ENCODE results near the gene SPINT2. TPM values are rescaled to one million over a fixed set of nuclear protein-coding genes. Genes with fewer than 3 reads are reported as not detected.

SPINT2 gene
- polyA plus RNA-seq, 1 donor (not counting 4 experiments of a cell fraction or from before 2014, with no cell fraction given): 363 TPM

- Histone ChIP-seq H3K9me3 (ENCODE audit: control insufficient read depth, low read depth, low read length) (no peaks in the 10 kb centered on the region), H3K4me2 (ENCODE audit: control insufficient read depth, extremely low read depth, insufficient read depth, low read depth, low read length) (peak overlapping the region; percentile 92), H3K4me3 (ENCODE audit: control insufficient read depth in 2 of 3, extremely low read depth in 1 of 3, insufficient read depth in 2 of 3, low read depth in 1 of 3, low read length in 3 of 3) (peak overlapping the region in 1 of 3 experiments; percentile 71), H3K27me3 (ENCODE audit: control insufficient read depth, extremely low read depth, insufficient read depth, low read length) (no peaks in the 10 kb centered on the region), H3K27ac (ENCODE audit: control insufficient read depth, insufficient read depth, low read length) (no peak overlapping the region), H2AFZ (ENCODE audit: control insufficient read depth, low read length) (no peak overlapping the region), H3K9ac (ENCODE audit: control insufficient read depth, extremely low read depth, insufficient read depth, low read length) (no peak overlapping the region), H3K36me3 (ENCODE audit: control insufficient read depth in 2 of 2, extremely low read depth in 1 of 2, insufficient read depth in 2 of 2, low read length in 2 of 2) (no peaks in the 10 kb centered on the region), H3K79me2 (ENCODE audit: control insufficient read depth, insufficient read depth, low read length) (no peaks in the 10 kb centered on the region), H3K4me1 (ENCODE audit: control insufficient read depth, extremely low read depth, insufficient read depth, low read length) (peaks cover 22% of the 10 kb centered on the region), H4K20me1 (ENCODE audit: control insufficient read depth, extremely low read depth, insufficient read depth, low read length) (no peaks in the 10 kb centered on the region), H3K9me1 (ENCODE audit: control insufficient read depth, extremely low read depth, insufficient read depth, low read length) (no peaks in the 10 kb centered on the region)
- TF ChIP-seq CTCF (optimal IDR thresholded peaks at IDR 0.05 in 1 of 3, IDR thresholded peaks at IDR 0.05 in 1 of 3, conservative IDR thresholded peaks at IDR 0.05 in 1 of 3; ENCODE audit: extremely low read depth in 1 of 3, insufficient read depth in 2 of 3, low read length in 3 of 3) (no peak), EZH2 (IDR thresholded peaks at IDR 0.05; ENCODE audit: low read length) (no peak)
- DNase-seq (ENCODE audit: low read depth, low spot score) (no peak), FAIRE-seq (no peak)
- dilution Hi-C loops (cut with MboI; ENCODE audit: extremely low pct_ligation_motif_present, low sequenced_read_pairs): no loop called here
Measured at GRCh38 chr19:38223119-38223523, 41.3 kb upstream of the SPINT2 start.

GRCh38 chr19:38223617-38224013 lies 40.8 kb upstream of the SPINT2 start:
- Histone ChIP-seq H4K20me1 (ENCODE audit: control insufficient read depth, extremely low read depth, insufficient read depth, low read length) (no peaks in the 10 kb centered on the region), H3K79me2 (ENCODE audit: control insufficient read depth, insufficient read depth, low read length) (no peaks in the 10 kb centered on the region), H3K9me3 (ENCODE audit: control insufficient read depth, low read depth, low read length) (no peaks in the 10 kb centered on the region), H2AFZ (ENCODE audit: control insufficient read depth, low read length) (peak overlapping the region; percentile 56), H3K36me3 (ENCODE audit: control insufficient read depth in 2 of 2, extremely low read depth in 1 of 2, insufficient read depth in 2 of 2, low read length in 2 of 2) (no peaks in the 10 kb centered on the region), H3K4me1 (ENCODE audit: control insufficient read depth, extremely low read depth, insufficient read depth, low read length) (peaks cover 22% of the 10 kb centered on the region), H3K4me3 (ENCODE audit: control insufficient read depth in 2 of 3, extremely low read depth in 1 of 3, insufficient read depth in 2 of 3, low read depth in 1 of 3, low read length in 3 of 3) (peak overlapping the region; percentile 65 to 72 (median 71)), H3K9ac (ENCODE audit: control insufficient read depth, extremely low read depth, insufficient read depth, low read length) (peak overlapping the region; percentile 61), H3K4me2 (ENCODE audit: control insufficient read depth, extremely low read depth, insufficient read depth, low read depth, low read length) (peak overlapping the region; percentile 92), H3K9me1 (ENCODE audit: control insufficient read depth, extremely low read depth, insufficient read depth, low read length) (no peaks in the 10 kb centered on the region), H3K27me3 (ENCODE audit: control insufficient read depth, extremely low read depth, insufficient read depth, low read length) (no peaks in the 10 kb centered on the region), H3K27ac (ENCODE audit: control insufficient read depth, insufficient read depth, low read length) (no peak overlapping the region)
- dilution Hi-C loops (cut with MboI; ENCODE audit: extremely low pct_ligation_motif_present, low sequenced_read_pairs): no loop called here
- FAIRE-seq (no peak), DNase-seq (ENCODE audit: low read depth, low spot score) (no peak)
- no peak for TF ChIP-seq CTCF (optimal IDR thresholded peaks at IDR 0.05 in 1 of 3, IDR thresholded peaks at IDR 0.05 in 1 of 3, conservative IDR thresholded peaks at IDR 0.05 in 1 of 3; ENCODE audit: extremely low read depth in 1 of 3, insufficient read depth in 2 of 3, low read length in 3 of 3)
- TF ChIP-seq EZH2 (IDR thresholded peaks at IDR 0.05; ENCODE audit: low read length): no peak

Data from keratinocyte (primary cell).